HEK293 (cell line): ENCODE data around the gene RINL.

Source experiments
- CTCF ChIA-PET: fragments of 350-600 bp; formaldehyde crosslinking; extraction: SDS; loops from one replicate; lab custom pipeline; 2021; ENCODE audit warnings: antibody characterized with exemption; lab: Yijun Ruan, JAX
- POLR2A ChIA-PET: fragments of 300-600 bp; formaldehyde crosslinking; extraction: SDS; loops from one replicate; lab custom pipeline; 2020; ENCODE audit warnings: antibody characterized with exemption, inconsistent platforms; lab: Yijun Ruan, JAX
- H3K27ac ChIP-seq: fragments of 200-500 bp; sonication (Bioruptor generic); 2 replicates; pipeline ENCODE4 v1.5.1; 2014; ENCODE audit warnings: low read depth, low read length, control low read depth, inconsistent platforms; ENCODE audit errors: extremely low read depth
- H3K36me3 ChIP-seq, 2 experiments: fragments of 200-500 bp in 1 of 2; sonication (Bioruptor generic) in 1 of 2; 1 replicate in 1 of 2; 2 replicates in 1 of 2; pipeline ENCODE4 v1.5.1; 2014 to 2017; ENCODE audit warnings: inconsistent platforms in 2 of 2, low read length in 2 of 2; ENCODE audit not compliant: control insufficient read depth in 2 of 2, insufficient read depth in 1 of 2
- H3K4me1 ChIP-seq: fragments of 200-500 bp; sonication (Bioruptor generic); 2 replicates; pipeline ENCODE4 v1.5.1; 2014; ENCODE audit warnings: mild to moderate bottlenecking, low read length, inconsistent platforms; ENCODE audit not compliant: control insufficient read depth, insufficient read depth
- H3K4me3 ChIP-seq: 2 replicates; pipeline ENCODE4 v1.5.1; 2011; ENCODE audit warnings: low read depth, mild to moderate bottlenecking, control low read depth, low read length, moderate library complexity
- H3K9me3 ChIP-seq: fragments of 200-500 bp; sonication (Bioruptor generic); 2 replicates; pipeline ENCODE4 v1.5.1; 2014; ENCODE audit warnings: low read depth, low read length, inconsistent platforms; ENCODE audit not compliant: control insufficient read depth, insufficient read depth
- GFI1B ChIP-seq: fragments of 450-650 bp; formaldehyde crosslinking; IDR thresholded peaks from 2 replicates; pipeline ENCODE4 v1.5.1; 2016; ENCODE audit warnings: missing biosample characterization, missing genetic modification characterization
- GLIS1 ChIP-seq: fragments of 450-650 bp; formaldehyde crosslinking; IDR thresholded peaks from 2 replicates; pipeline ENCODE4 v1.5.1; 2016; ENCODE audit warnings: missing biosample characterization, missing genetic modification characterization
- KLF10 ChIP-seq: fragments of 450-650 bp; IDR thresholded peaks from 2 replicates; pipeline ENCODE4 v1.5.1; 2018; ENCODE audit warnings: missing biosample characterization, mild to moderate bottlenecking, missing genetic modification characterization
- REST ChIP-seq: fragments of 450-650 bp; formaldehyde crosslinking; IDR thresholded peaks from 2 replicates; pipeline ENCODE4 v1.5.1; 2016; ENCODE audit warnings: missing biosample characterization, missing genetic modification characterization
- SETDB1 ChIP-seq: IDR thresholded peaks from one replicate; pipeline ENCODE4 v1.6.1; 2017; ENCODE audit warnings: mild to moderate bottlenecking, low read length, moderate library complexity, mixed read lengths; ENCODE audit not compliant: insufficient read length
- ZBTB21 ChIP-seq: fragments of 450-650 bp; formaldehyde crosslinking; IDR thresholded peaks from 2 replicates; pipeline ENCODE4 v1.5.1; 2017; ENCODE audit warnings: missing biosample characterization, missing genetic modification characterization
- ZBTB6 ChIP-seq: fragments of 450-650 bp; formaldehyde crosslinking; IDR thresholded peaks from 2 replicates; pipeline ENCODE4 v1.5.1; 2017; ENCODE audit warnings: missing biosample characterization, missing genetic modification characterization
- ZFP69B ChIP-seq: fragments of 450-650 bp; formaldehyde crosslinking; IDR thresholded peaks from 2 replicates; pipeline ENCODE4 v1.5.1; 2016; ENCODE audit warnings: missing biosample characterization, missing genetic modification characterization
- ZNF175 ChIP-seq: fragments of 450-650 bp; formaldehyde crosslinking; IDR thresholded peaks from 2 replicates; pipeline ENCODE4 v1.5.1; 2016; ENCODE audit warnings: missing biosample characterization, missing genetic modification characterization
- ZNF2 ChIP-seq: fragments of 450-650 bp; formaldehyde crosslinking; IDR thresholded peaks from 2 replicates; pipeline ENCODE4 v1.5.1; 2016; ENCODE audit warnings: missing biosample characterization, missing genetic modification characterization
- ZNF24 ChIP-seq: fragments of 450-650 bp; formaldehyde crosslinking; IDR thresholded peaks from 2 replicates; pipeline ENCODE4 v1.5.1; 2016; ENCODE audit warnings: missing biosample characterization, missing genetic modification characterization
- ZNF292 ChIP-seq: fragments of 450-650 bp; formaldehyde crosslinking; IDR thresholded peaks from 2 replicates; pipeline ENCODE4 v1.5.1; 2016; ENCODE audit warnings: low read depth, missing biosample characterization, missing genetic modification characterization, borderline replicate concordance
- ZNF302 ChIP-seq: fragments of 450-650 bp; formaldehyde crosslinking; IDR thresholded peaks from 2 replicates; pipeline ENCODE4 v1.5.1; 2016; ENCODE audit warnings: missing biosample characterization, missing genetic modification characterization, low read depth
- ZNF394 ChIP-seq: fragments of 450-650 bp; formaldehyde crosslinking; IDR thresholded peaks from 2 replicates; pipeline ENCODE4 v1.5.1; 2016; ENCODE audit warnings: missing biosample characterization, missing genetic modification characterization, mild to moderate bottlenecking, moderate library complexity, borderline replicate concordance
- ZNF433 ChIP-seq: fragments of 450-650 bp; formaldehyde crosslinking; IDR thresholded peaks from 2 replicates; pipeline ENCODE4 v1.5.1; 2016; ENCODE audit warnings: missing biosample characterization, missing genetic modification characterization, low read depth
- ZNF501 ChIP-seq: fragments of 450-650 bp; formaldehyde crosslinking; IDR thresholded peaks from 2 replicates; pipeline ENCODE4 v1.5.1; 2016; ENCODE audit warnings: missing biosample characterization, missing genetic modification characterization
- ZNF521 ChIP-seq: fragments of 450-650 bp; formaldehyde crosslinking; IDR thresholded peaks from 2 replicates; pipeline ENCODE4 v1.5.1; 2017; ENCODE audit warnings: missing biosample characterization, mild to moderate bottlenecking, missing genetic modification characterization
- ZNF571 ChIP-seq: fragments of 450-650 bp; formaldehyde crosslinking; IDR thresholded peaks from 2 replicates; pipeline ENCODE4 v1.5.0; 2017; ENCODE audit warnings: missing biosample characterization, missing genetic modification characterization
- ZNF610 ChIP-seq: fragments of 450-650 bp; formaldehyde crosslinking; IDR thresholded peaks from 2 replicates; pipeline ENCODE4 v1.5.1; 2016; ENCODE audit warnings: missing biosample characterization, missing genetic modification characterization, borderline replicate concordance
- ZNF704 ChIP-seq: fragments of 450-650 bp; formaldehyde crosslinking; IDR thresholded peaks from 2 replicates; pipeline ENCODE4 v1.5.1; 2016; ENCODE audit warnings: missing biosample characterization, missing genetic modification characterization
- ZNF76 ChIP-seq: fragments of 450-650 bp; formaldehyde crosslinking; IDR thresholded peaks from 2 replicates; pipeline ENCODE4; 2016; ENCODE audit warnings: low read depth, missing biosample characterization, missing genetic modification characterization, borderline replicate concordance
- ZSCAN16 ChIP-seq: fragments of 450-650 bp; formaldehyde crosslinking; IDR thresholded peaks from 2 replicates; pipeline ENCODE4 v1.5.1; 2016; ENCODE audit warnings: missing biosample characterization, missing genetic modification characterization
- ZSCAN18 ChIP-seq: fragments of 450-650 bp; formaldehyde crosslinking; IDR thresholded peaks from 2 replicates; pipeline ENCODE4 v1.5.1; 2016; ENCODE audit warnings: missing biosample characterization, missing genetic modification characterization
- ZSCAN30 ChIP-seq: fragments of 450-650 bp; IDR thresholded peaks from 2 replicates; pipeline ENCODE4 v1.5.1; 2018; ENCODE audit warnings: missing biosample characterization, mild to moderate bottlenecking, missing genetic modification characterization, moderate library complexity
- ZXDB ChIP-seq: fragments of 450-650 bp; formaldehyde crosslinking; IDR thresholded peaks from 2 replicates; pipeline ENCODE4 v1.5.1; 2016; ENCODE audit warnings: missing biosample characterization, missing genetic modification characterization

Gene RINL

GRCh38 chr19:38851622-38852230 lies 26.3 kb downstream of the RINL start (continued):
- TF ChIP-seq REST (tag by site-specific recombination) (peak; percentile 98), ZBTB21 (tag by site-specific recombination) (peak; percentile 83), ZNF610 (tag by site-specific recombination) (peak; percentile 53; the same call in 1 of the 2 replicates), ZFP69B (tag by site-specific recombination) (peak; percentile 65; the same call in 1 of the 2 replicates), ZXDB (tag by site-specific recombination) (peak; percentile 99), ZNF2 (peak; percentile 84; the same call in 1 of the 2 replicates), ZNF394 (peak; percentile 39; the same call in 1 of the 2 replicates), ZNF433 (tag by site-specific recombination) (no peak), ZSCAN16 (tag by site-specific recombination) (peak; percentile 18; the same call in 1 of the 2 replicates), ZNF292 (tag by site-specific recombination) (no peak), ZNF501 (tag by site-specific recombination) (peak; percentile 94), KLF10 (tag by site-specific recombination) (peak; percentile 99), ZSCAN18 (tag by site-specific recombination) (peak; percentile 53; the same call in 1 of the 2 replicates), ZNF76 (tag by site-specific recombination) (peak; percentile 32; the same call in 1 of the 2 replicates), GFI1B (0 out of 2 replicates have a peak, but pooled peaks have one; percentile 7), ZSCAN30 (tag by site-specific recombination) (peak; percentile 88), ZNF24 (peak; percentile 72)
- TF ChIP-seq, all 188 proteins: peak for 70

GRCh38 chr19:38850976-38851621 lies 27.0 kb downstream of the RINL start:
- CTCF ChIA-PET = interaction anchor here (0.6 to 4.1 kb wide), 7 partner anchors 20 to 1905 kb away, joined by 3 to 33 read pairs (median 4); partner anchors contain the start of genes ECH1, MRPS12 and SARS2
- peak overlapping the region; percentile 96 for H3K27ac ChIP-seq
- TF ChIP-seq REST (tag by site-specific recombination) (no peak), ZNF571 (tag by site-specific recombination) (no peak), ZBTB6 (tag by site-specific recombination) (no peak), ZNF521 (no peak), ZNF302 (no peak), GLIS1 (tag by site-specific recombination) (peak; percentile 100), ZNF175 (tag by site-specific recombination) (no peak), ZNF704 (tag by site-specific recombination) (no peak), SETDB1 (no peak)

More at GRCh38 chr19:38850976-38851621, 27.0 kb downstream of the RINL start:
- Histone ChIP-seq H3K9me3 (no peaks in the 10 kb centered on the region), H3K4me1 (peaks cover 32% of the 10 kb centered on the region), H3K4me3 (peak overlapping the region; percentile 60), H3K36me3 (peaks cover 28 to 30% of the 10 kb centered on the region in 2 experiments)
- POLR2A ChIA-PET = interaction anchor here (0.6 to 2.3 kb wide), 17 partner anchors 9 to 585 kb away, joined by 3 to 15 read pairs (median 3); partner anchors contain the start of genes ECH1, EIF3K, GGN and MRPS12
